ENCODE data around the gene SPATS2.
"Not testable (repeated sequence)": the region's sequence is repeated elsewhere in the genome, so short reads cannot be mapped to it uniquely, and the experiment has no call there.

SPATS2 gene

DNA sequence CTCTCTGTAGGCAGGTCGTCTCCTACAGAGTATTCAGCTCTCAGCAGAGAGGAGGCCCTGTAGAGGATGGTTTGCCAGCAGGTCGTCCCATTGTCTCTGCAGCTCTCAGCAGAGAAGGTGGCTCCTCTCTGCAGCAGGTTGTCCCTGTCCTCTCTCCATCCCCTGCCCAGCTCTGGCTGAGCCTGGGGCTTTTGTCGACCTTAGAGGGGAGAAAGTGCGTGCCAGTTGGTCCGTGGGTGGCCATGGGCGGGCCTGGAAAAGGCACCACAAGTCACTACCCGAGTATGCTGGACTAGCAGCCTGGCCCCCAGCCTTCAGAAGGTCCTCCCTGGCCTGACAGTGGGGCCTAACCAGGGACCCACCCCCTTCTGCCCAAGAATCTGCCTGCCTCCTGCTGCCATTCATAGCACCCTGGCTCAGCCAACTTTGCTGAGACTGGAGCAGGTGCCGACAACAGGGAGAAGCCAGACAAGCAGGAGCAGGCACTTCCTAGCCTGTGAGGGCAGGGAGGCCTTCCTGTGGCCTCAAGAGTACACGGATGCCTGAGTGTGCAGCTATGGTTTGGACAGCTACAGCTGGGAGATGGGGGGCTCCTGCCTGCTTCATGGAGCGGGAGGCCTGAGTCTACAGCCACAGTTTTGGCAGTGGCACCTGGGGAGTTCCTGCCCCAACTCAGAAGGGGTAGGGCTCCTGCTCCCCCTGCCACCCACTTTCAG lies 111.8 kb downstream of the SPATS2 start:
- DNase-seq, result no peak

DNA sequence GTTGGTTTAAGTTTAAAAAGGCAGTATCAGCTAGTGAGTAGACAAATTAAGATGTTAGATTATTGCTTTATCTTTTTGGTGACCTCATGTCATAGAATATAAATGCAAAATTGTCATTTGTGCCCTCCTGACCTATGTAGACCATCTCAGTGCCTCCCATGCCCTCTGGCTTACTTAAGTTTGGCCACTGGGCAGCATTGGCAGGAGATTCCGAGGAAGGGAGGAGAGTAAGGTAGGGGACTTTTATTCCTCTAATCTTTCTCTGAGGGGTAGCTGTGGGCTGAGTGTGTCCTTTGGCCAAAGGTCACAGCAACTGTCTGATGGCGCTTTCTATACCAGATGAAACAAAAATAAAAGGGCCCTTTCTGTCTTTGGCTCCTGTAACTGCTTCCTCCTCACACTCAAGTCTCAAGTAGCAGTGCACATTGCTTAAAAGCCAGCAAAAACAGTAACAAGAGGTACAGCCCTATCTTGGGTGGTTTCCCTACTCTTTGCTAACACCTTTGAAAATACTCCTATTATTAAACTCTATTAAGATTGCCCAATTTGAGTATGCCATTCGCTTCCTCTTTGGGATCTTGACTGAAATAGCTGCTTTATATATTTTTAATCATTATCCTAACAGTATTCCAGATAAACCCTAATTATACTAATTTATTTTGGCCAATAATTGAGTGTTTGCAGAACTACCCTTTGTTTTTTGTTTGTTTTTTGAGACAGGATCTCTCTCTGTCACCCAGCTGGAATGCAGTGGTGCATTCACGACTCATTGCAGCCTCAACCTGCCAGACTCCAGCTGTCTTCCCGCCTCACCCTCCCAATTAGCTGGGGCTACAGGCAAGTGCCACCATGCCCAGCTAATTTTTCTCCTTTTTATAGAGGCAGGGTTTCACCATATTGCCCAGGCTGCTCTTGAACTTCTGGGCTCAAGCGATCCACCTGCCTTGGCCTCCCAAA lies 115.1 kb downstream of the SPATS2 start:
- DNase-seq, result no peak

DNA sequence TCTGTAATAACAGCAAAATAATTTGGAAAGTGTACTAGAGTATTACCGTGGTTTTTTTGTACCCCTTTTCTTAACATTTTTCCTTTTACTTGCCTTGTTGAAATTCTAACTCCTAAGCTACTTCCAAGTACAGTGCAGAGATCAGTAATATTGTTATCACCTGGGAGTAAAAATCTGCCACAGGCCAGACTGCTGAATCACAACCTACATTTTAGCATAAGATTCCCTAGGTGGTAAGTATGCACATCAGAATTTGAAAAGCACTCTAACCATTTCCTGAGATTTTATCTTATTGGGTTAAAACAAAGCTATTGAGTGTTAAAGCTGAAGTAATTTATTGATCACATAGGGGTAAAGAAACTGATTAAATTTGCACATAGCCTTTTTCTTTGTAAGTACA lies 116.4 kb downstream of the SPATS2 start:
- DNase-seq, result peak; percentile 10

DNA sequence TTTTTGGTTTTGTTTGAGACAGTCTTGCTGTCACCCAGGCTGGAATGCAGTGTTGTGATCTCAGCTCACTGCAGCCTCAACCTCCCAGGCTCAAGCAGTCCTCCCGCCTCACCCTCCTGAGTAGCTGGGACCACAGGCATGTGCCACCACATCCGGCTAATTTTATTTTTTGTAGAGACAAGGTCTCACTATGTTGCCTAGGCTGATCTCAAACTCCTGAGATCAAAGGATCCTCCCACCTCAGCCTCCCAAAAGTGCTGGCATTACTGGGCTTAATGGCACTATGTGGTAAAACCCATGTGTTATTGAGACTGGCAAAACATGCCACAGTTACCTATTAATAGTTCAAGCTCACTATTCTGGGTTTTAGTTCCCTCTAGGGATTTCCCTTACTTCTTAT lies 120.3 kb downstream of the SPATS2 start:
- DNase-seq, result no peak

DNA sequence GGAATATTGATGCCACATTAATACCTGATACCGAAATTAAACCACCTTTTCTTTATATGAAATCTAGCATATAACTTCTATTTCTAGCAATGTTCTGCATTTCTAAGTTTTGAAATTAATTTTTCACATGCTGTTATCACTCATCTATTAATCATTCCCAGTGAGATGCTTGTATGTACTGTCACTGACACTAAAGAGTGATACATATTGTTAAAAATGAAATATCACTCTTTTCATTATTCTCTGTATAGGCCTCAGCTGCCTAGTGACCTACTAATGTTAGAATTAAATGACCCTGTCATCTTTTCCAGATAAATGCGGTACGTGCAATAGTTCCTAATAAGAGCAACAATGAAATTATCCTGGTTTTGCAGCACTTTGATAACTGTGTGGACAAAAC lies 121.9 kb downstream of the SPATS2 start:
- no peak for DNase-seq

DNA sequence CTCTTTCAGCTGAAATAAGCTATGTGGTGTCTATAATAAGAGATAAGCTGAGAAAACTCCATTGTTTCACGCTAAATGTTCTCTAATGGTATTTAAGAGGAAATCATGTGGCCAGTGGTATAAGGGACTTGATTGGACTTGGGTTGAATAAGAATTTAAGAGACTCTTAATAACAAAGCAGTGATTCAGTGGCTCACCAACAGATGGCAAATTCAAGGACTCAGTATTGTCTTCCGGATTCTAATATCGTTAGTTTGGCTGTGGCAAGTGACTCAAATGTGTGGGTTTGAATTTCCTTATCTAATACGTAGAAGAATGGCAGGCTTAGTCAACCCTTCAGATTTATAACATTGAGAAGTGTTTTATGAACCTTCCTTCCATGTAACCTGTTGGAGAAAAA lies 122.5 kb downstream of the SPATS2 start:
- no peak for DNase-seq

DNA sequence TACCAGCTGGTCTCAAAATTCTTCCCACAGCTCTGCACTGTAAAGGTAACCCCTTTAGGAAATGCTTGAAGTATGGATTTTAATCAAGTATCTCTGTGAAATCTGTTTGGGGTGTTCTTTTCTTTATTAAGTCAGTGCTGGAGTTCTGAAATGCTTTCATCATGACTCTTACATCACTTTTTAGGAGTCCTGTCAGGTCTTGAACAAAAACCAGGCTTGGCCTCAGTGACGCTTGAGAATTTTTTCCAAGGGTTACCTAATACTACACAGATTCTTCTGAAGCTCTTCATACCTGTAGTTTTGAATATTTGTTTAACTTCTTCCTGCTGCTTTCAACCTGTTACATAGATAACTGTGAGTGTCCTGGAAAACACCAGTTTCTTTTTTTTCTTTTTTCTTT lies 124.6 kb downstream of the SPATS2 start:
- no peak for DNase-seq

DNA sequence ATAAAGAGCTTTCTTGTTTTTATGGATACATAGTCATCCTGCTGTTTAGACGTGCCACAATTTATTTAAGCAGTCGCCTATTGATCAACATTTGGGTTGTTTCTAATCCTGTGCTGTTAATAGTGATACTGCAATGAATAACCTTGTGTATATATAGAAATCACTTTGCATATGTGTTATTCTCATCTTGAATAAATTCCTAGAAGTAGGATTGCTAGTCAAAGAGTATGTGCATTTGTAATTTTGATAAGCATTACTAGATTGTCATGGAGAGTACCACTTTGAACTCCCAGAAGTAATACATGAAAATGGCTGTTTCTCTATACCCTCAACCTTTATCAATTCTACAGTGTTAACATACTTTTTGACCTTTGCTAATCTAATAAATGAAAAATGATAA lies 126.6 kb downstream of the SPATS2 start:
- no peak for DNase-seq

DNA sequence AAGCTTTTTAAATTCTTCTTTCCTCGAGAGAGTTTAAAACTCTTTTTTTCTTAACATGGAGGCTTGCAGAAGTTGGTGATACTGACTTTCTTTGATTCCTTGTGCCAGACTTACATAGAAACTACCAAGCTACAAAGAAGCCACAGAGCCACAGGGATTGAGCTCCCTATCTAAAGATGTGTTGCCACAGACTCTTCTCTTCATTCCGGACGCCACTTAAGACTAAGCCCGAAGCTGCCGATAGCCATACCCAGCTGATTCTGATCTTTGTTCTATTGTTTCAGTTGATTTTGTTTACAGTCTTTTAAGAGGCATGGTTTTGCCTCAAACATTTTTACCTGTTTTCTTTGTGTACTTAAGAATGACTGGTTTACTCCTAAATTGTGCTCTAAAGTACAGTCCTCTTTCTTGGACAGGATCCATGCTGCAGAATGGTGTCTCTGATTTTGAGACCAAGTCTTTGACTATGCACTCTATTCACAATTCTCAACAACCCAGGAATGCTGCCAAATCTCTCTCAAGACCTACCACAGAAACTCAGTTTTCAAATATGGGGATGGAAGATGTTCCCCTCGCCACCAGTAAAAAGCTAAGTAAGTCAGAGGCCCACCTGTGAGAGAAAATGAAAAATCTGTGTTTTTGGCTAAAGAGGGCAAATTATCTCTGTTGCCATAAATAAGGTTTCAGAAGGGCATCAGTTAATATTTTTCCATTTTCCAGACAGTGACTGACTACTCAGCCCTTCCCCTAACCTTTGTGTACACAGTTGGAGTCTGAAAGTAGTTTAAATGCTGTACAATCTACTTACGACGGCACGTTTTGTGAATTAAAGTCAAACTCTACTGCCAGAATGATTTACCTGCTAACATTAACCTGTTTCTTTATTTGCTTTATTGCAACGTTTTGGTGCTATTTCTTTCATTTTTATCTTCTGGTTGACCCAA lies 129.4 kb downstream of the SPATS2 start:
- DNase-seq, result no peak

DNA sequence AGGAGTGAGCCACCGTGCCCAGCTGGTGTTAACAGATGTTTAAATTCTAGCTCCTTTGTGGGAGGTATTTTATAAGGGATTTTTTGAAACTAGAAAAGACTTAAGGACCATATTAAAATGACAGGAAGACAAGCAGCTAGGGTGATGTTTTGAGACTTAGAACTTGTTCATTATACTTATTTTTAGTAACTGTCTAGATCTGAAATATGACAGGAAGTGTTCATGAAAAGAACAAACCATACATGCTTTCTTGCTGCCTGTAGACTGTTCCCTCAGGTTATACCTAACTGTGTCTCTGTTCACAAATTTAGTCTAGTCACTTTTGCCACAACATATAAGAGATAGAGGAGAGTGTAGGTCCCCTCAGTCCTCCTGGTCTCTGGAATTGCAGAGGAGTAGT lies 134.6 kb downstream of the SPATS2 start:
- DNase-seq, result no peak

DNA sequence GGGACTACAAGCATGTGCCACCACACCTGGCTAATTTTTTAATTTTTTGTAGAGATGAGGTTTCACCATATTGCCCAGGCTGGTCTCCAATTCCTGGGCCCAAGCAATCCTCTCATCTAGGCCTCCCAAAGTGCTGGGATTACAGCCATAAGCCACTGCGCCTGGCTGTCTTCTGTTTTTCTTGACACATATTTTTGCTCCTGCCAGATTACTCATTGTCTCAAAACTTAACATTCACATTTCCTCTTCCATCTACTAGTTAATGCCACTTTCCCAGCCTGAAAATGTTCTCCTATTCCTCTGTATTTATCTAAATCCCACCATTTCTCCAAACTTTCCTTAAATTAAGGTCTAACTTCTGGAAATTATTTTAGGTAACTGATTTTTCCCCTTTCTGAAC lies 135.3 kb downstream of the SPATS2 start:
- no peak for DNase-seq

DNA sequence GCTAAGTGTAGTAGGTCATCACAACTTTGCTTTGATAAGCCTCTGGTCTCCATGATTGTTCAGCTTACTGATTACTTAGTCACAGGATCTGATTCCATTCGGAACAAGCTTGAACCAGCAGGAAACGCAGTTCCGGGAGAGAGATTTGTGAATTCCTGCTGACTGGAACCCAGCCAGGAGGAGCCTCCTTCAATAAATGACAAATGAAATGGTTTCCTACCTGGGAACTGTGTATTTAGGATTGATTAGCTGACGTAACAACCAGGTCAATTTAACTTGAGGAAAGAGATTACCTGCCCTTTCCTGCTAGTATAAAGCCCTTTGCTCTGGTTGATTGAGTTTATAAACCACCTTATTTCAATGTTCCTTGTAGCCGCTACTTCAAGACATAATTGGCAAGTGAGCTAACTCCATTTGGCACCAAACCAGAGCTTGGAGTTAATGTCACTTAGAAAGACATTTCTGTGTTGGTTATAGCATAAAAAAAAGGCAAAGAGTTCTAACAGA lies 136.5 kb downstream of the SPATS2 start:
- DNase-seq, result no peak

DNA sequence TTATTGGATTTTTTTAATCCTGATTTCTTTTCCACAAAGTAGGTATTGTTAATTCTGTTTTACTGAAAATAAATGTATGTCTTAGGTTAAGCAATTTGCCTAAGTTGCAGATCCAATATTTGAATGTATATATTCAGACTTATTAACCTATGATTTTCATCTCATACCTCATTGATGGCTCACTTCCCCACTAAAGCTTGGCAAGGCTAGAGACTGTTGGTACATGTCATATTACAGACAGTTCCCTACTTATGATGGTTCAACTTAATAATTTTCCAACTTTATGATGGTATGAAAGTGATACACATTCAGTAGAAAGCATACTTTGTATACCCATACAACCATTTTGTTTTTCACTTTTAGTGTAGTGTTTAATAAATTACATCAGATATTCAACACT lies 138.4 kb downstream of the SPATS2 start:
- no peak for DNase-seq

DNA sequence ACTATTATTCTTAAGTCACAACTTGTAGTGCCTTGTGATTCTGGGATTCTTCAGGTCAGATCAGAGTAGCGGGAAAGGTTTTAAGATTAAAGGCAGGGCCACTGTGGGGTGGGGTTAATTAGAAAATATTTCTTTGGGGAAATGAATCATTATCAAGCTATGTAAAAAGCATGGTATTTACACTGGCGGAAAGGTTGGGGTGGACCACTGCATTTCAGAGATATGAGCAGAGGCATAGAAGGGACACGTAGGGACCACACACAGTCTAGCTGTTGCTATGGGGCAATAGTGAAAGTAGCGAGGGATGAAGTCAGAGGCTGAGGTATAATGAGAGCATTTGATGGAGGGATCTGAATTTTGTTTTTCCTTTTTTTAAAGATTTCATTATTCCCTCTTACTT lies 139.9 kb downstream of the SPATS2 start:
- no peak for DNase-seq

DNA sequence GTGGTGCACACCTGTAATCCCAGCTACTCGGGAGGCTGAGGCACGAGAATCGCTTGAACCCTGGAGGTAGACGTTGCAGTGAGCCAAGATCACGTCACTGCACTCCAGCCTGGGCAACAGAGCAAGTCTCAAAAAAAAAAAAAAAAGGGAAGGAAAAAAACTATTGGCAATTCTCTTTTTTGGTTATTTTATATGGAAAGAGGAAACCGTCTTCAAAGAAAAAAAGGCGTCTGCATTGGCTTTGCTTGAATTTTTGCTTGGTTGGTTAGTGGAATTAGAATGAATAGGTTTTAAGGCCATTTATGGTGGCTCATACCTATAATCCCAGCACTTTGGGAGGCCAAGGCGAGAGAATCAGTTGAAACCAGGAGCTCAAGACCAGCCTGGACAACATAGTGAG lies 142.4 kb downstream of the SPATS2 start:
- DNase-seq, result not testable (repeated sequence)

DNA sequence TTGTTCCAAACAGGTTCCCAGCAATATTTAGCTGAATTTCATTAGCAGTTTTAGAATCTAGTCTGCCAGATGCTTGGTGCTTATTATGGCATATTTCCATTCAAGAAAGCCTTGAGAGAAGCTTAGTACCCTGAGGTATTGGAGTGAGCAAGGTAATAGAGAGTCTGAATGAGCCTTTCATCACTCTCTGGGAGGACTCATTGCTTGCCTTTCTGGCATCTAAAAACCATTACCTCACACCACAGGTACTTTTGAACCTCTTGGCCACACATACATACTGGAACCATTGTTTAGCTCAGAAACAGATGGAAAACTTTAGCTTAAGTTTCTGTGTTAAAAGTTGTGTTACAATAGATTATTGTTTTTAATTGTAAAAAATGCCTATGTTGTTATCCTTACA lies 144.1 kb downstream of the SPATS2 start:
- no peak for DNase-seq

DNA sequence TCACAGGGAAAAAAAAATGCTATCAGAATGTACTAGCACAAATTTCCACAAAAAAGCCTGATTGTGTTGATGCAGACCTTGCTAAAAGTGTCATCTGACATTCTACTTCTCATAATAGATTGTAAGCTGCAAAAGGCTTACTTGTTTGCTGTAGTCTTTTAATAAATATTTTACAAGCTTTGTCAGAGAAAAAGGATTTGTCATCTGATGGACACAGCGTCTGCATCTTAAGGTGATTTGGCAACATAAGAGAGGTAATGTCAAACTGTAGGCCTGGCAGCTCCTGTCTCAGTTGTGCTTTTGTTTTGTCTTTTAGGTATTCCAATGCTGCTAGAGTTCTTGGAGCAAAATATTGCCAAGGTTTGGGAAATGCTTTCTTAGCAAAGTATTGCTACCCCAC lies 145.3 kb downstream of the SPATS2 start:
- no peak for DNase-seq

DNA sequence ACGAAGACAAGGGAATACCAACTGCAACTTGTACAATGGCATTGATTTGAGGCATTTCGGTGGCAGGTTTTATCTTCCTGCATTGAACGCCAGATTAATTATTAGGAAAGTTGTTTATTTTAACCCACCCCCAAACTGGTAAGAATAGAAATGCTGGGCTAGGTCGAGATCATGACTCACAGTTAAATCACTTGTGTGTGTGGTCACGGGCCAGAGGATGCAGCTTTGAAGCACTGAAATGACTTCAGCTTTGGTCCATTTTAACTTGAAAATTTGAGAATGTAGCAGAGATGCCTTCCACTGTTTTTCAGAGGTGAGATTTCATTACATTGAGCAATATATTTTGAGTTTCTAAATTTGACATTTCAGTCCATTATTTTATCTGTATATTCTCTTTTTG lies 148.0 kb downstream of the SPATS2 start:
- no peak for DNase-seq

DNA sequence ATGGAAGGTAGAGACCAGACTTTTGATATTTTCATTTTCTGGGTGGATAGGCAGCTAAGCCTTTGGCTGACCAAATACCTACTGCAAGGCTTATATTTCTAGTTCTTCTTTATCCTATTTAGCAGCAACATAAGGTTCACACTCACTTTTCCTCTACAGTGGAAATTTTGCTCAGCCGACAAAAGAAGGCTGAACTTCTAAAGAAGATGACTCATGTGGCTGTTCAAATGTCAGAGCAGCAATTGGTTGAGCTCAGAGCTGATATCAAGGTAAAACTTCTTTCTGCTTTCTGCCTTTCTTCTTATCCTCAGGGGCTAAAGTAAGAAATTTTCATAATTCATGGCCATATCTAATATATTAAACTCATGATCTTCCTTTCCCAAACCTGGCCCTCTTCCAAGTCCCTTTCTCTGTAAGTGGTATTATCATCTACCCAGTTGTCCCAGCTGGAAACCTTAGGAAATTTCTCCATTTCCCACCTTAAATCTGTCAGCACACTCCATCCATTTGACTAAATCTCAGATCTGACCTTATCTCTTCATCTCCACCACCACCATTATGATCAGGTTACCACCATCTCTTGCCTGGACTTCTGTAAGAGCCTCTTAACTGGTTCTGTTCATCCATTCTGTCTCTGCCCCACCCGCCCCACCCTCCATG lies 151.8 kb downstream of the SPATS2 start:
- no peak for DNase-seq

DNA sequence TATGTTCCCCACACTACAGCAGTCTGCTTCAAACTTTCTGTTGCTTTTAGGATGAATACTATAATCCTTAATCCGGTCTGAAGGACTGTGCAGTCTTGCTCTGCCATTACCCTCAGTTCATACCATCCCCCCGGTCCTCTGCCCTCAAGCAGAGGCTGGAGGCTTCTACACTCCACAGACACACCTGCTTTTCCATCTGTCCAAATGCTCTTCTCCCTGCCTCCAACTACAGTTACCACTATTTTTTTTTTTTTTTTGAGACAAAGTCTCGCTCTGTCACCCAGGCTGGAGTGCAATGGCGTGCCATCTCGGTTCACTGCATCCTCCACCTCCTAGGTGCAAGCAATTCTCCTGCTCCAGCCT lies 152.3 kb downstream of the SPATS2 start:
- no peak for DNase-seq

DNA sequence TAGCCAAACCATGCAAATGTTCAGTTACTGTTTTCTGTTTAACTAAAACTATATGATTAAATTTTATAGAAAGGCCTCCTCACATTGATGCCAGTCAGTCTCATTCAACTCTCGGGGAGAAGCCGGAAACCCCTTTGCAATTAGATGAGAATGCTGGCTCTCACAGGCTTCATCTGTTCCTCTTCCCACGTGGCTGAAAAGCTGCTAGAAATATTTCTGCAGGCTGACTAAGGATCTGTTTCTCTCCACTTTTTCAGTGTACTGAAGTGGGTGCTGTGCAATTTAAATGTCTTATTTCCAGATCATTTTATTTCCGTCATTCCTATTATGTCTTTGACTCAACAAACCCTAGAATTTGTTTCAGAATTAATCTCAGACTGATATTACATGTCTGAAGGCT lies 154.1 kb downstream of the SPATS2 start:
- DNase-seq, result no peak

DNA sequence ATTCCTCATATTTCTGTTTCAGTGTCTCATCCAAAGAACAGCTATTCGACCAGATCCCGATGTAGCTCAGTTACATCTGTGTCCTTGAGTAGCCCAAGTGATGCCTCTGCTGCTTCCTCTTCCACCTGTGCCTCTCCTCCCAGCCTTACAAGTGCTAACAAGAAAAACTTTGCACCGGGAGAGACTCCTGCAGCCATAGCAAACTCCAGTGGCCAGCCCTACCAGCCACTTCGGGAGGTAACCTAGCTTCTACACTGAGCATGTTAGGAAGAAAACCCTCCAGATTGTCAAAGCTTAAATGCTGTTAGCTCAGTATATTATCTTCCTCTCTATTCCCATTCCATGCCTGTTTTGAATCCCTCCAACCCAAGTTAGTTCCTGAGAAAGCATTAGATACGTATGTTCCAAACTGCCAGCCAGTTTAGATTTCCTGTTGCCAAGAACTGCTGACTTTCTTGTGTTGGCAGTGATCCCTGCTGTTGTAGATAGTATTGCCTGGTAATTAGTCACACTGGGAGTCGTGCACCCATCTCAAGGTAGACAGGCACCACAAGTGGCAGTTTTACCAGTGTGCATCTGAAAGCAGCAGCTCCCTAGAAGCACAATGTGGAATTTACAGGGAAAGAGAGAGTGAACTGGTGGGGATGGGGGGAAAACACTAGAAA lies 157.5 kb downstream of the SPATS2 start:
- DNase-seq, result no peak
